ENCODE results near the gene TNRC6C.
"Not testable (repeated sequence)": the region's sequence is repeated elsewhere in the genome, so short reads cannot be mapped to it uniquely, and the experiment has no call there.

Gene TNRC6C

GRCh38 chr17:78133179-78133951 lies 174.9 kb downstream of the TNRC6C start:
- no peak overlapping the region for H3K27ac ChIP-seq (ENCODE audit: low read length)
- H3K4me1 ChIP-seq (ENCODE audit: control insufficient read depth, low read depth, low read length): peaks cover 3% of the 10 kb centered on the region
- H3K9me3 ChIP-seq (ENCODE audit: control insufficient read depth, low read depth, low read length): no peaks in the 10 kb centered on the region
- H3K36me3 ChIP-seq (ENCODE audit: control insufficient read depth, low read depth, low read length): no peaks in the 10 kb centered on the region
- H3K27me3 ChIP-seq (ENCODE audit: control insufficient read depth, insufficient read depth, low read length): peaks cover 40% of the 10 kb centered on the region
- no peak overlapping the region for H3K4me3 ChIP-seq (ENCODE audit: low read length)
- no peak overlapping the region for H3K9ac ChIP-seq (ENCODE audit: low read length)

- Histone ChIP-seq H3K4me3 (ENCODE audit: low read length) (no peak overlapping the region), H3K4me1 (ENCODE audit: control insufficient read depth, low read depth, low read length) (no peaks in the 10 kb centered on the region), H3K27ac (ENCODE audit: low read length) (no peak overlapping the region), H3K9ac (ENCODE audit: low read length) (no peak overlapping the region), H3K9me3 (ENCODE audit: control insufficient read depth, low read depth, low read length) (no peaks in the 10 kb centered on the region), H3K27me3 (ENCODE audit: control insufficient read depth, insufficient read depth, low read length) (peaks cover 40% of the 10 kb centered on the region), H3K36me3 (ENCODE audit: control insufficient read depth, low read depth, low read length) (no peaks in the 10 kb centered on the region)
Observed at GRCh38 chr17:78133971-78134898, 175.7 kb downstream of the TNRC6C start.

GRCh38 chr17:78134899-78135385 lies 176.4 kb downstream of the TNRC6C start:
- Histone ChIP-seq H3K9me3 (ENCODE audit: control insufficient read depth, low read depth, low read length) (no peaks in the 10 kb centered on the region), H3K27ac (ENCODE audit: low read length) (no peak overlapping the region), H3K27me3 (ENCODE audit: control insufficient read depth, insufficient read depth, low read length) (peaks cover 40% of the 10 kb centered on the region), H3K4me1 (ENCODE audit: control insufficient read depth, low read depth, low read length) (no peaks in the 10 kb centered on the region), H3K4me3 (ENCODE audit: low read length) (no peak overlapping the region), H3K9ac (ENCODE audit: low read length) (no peak overlapping the region), H3K36me3 (ENCODE audit: control insufficient read depth, low read depth, low read length) (no peaks in the 10 kb centered on the region)

GRCh38 chr17:78135858-78136500 lies 177.5 kb downstream of the TNRC6C start:
- Histone ChIP-seq H3K9ac (ENCODE audit: low read length) (no peak overlapping the region), H3K4me1 (ENCODE audit: control insufficient read depth, low read depth, low read length) (no peaks in the 10 kb centered on the region), H3K27ac (ENCODE audit: low read length) (no peak overlapping the region), H3K9me3 (ENCODE audit: control insufficient read depth, low read depth, low read length) (no peaks in the 10 kb centered on the region), H3K4me3 (ENCODE audit: low read length) (no peak overlapping the region), H3K36me3 (ENCODE audit: control insufficient read depth, low read depth, low read length) (no peaks in the 10 kb centered on the region), H3K27me3 (ENCODE audit: control insufficient read depth, insufficient read depth, low read length) (peaks cover 32% of the 10 kb centered on the region)

GRCh38 chr17:78137392-78138203 lies 179.1 kb downstream of the TNRC6C start:
- no peak overlapping the region for H3K27ac ChIP-seq (ENCODE audit: low read length)
- no peaks in the 10 kb centered on the region for H3K4me1 ChIP-seq (ENCODE audit: control insufficient read depth, low read depth, low read length)

GRCh38 chr17:78138204-78139060 lies 179.9 kb downstream of the TNRC6C start:
- Histone ChIP-seq H3K27ac (ENCODE audit: low read length) (no peak overlapping the region), H3K36me3 (ENCODE audit: control insufficient read depth, low read depth, low read length) (no peaks in the 10 kb centered on the region), H3K27me3 (ENCODE audit: control insufficient read depth, insufficient read depth, low read length) (peaks cover 8% of the 10 kb centered on the region), H3K4me1 (ENCODE audit: control insufficient read depth, low read depth, low read length) (no peaks in the 10 kb centered on the region), H3K4me3 (ENCODE audit: low read length) (no peak overlapping the region), H3K9me3 (ENCODE audit: control insufficient read depth, low read depth, low read length) (no peaks in the 10 kb centered on the region), H3K9ac (ENCODE audit: low read length) (no peak overlapping the region)

More at GRCh38 chr17:78137392-78138203, 179.1 kb downstream of the TNRC6C start:
- Histone ChIP-seq H3K4me3 (ENCODE audit: low read length) (no peak overlapping the region), H3K9me3 (ENCODE audit: control insufficient read depth, low read depth, low read length) (no peaks in the 10 kb centered on the region), H3K27me3 (ENCODE audit: control insufficient read depth, insufficient read depth, low read length) (peaks cover 16% of the 10 kb centered on the region), H3K9ac (ENCODE audit: low read length) (no peak overlapping the region), H3K36me3 (ENCODE audit: control insufficient read depth, low read depth, low read length) (no peaks in the 10 kb centered on the region)

- not testable (repeated sequence) for H3K27me3 ChIP-seq (ENCODE audit: control insufficient read depth, insufficient read depth, low read length); H3K4me1 ChIP-seq (ENCODE audit: control insufficient read depth, low read depth, low read length); H3K9me3 ChIP-seq (ENCODE audit: control insufficient read depth, low read depth, low read length); H3K4me3 ChIP-seq (ENCODE audit: low read length); H3K9ac ChIP-seq (ENCODE audit: low read length); H3K27ac ChIP-seq (ENCODE audit: low read length); H3K36me3 ChIP-seq (ENCODE audit: control insufficient read depth, low read depth, low read length)
Observed at GRCh38 chr17:78139861-78140168, 181.3 kb downstream of the TNRC6C start.

- no peak overlapping the region for H3K4me3 ChIP-seq (ENCODE audit: low read length)
- H3K4me1 ChIP-seq (ENCODE audit: control insufficient read depth, low read depth, low read length): no peaks in the 10 kb centered on the region
- no peaks in the 10 kb centered on the region for H3K36me3 ChIP-seq (ENCODE audit: control insufficient read depth, low read depth, low read length)
- H3K27ac ChIP-seq (ENCODE audit: low read length): no peak overlapping the region
- H3K9ac ChIP-seq (ENCODE audit: low read length): no peak overlapping the region
- H3K27me3 ChIP-seq (ENCODE audit: control insufficient read depth, insufficient read depth, low read length): no peaks in the 10 kb centered on the region
- no peaks in the 10 kb centered on the region for H3K9me3 ChIP-seq (ENCODE audit: control insufficient read depth, low read depth, low read length)
Observed at GRCh38 chr17:78140169-78141051, 181.9 kb downstream of the TNRC6C start.

GRCh38 chr17:78141437-78142118 lies 183.1 kb downstream of the TNRC6C start:
- H3K36me3 ChIP-seq (ENCODE audit: control insufficient read depth, low read depth, low read length): no peaks in the 10 kb centered on the region
- H3K4me1 ChIP-seq (ENCODE audit: control insufficient read depth, low read depth, low read length): no peaks in the 10 kb centered on the region
- no peak overlapping the region for H3K27ac ChIP-seq (ENCODE audit: low read length)
- H3K9me3 ChIP-seq (ENCODE audit: control insufficient read depth, low read depth, low read length): no peaks in the 10 kb centered on the region
- no peak overlapping the region for H3K9ac ChIP-seq (ENCODE audit: low read length)
- H3K4me3 ChIP-seq (ENCODE audit: low read length): no peak overlapping the region
- no peaks in the 10 kb centered on the region for H3K27me3 ChIP-seq (ENCODE audit: control insufficient read depth, insufficient read depth, low read length)
